SW 1271 (cell line): ENCODE results near the gene TFAP2B.

Experiments
- DNase-seq, 2 experiments: peaks; one replicate each; lab custom pipeline; 2025; lab: John Stamatoyannopoulos, UW

The TFAP2B gene

GRCh38 chr6:50818673-50819072, at the start of gene TFAP2B:
Gene TFAP2B (plus strand): TSS chr6:50818871. CDS start chr6:50818892, 21 bp downstream.
- no peak for DNase-seq

DNA sequence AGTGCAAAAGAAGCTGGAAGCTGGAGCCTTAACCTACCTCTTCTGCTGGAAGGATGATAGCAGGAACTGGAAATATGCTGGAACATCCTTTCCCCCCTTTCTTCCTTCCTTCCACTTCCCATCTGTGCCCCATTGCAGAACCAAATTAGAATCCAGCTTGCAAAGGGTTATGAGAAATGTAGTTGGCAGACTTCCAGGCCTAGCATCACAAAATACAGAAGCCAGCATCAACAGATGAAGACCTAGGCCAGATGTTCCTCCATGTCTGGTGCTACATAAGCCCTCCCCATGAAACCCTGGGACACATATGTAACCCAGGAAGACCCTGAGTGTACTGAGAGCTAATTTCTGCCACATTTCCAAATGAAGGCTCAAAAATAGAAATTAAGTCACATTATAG, 40.0 kb upstream of the TFAP2B start:
- no peak for DNase-seq

DNA sequence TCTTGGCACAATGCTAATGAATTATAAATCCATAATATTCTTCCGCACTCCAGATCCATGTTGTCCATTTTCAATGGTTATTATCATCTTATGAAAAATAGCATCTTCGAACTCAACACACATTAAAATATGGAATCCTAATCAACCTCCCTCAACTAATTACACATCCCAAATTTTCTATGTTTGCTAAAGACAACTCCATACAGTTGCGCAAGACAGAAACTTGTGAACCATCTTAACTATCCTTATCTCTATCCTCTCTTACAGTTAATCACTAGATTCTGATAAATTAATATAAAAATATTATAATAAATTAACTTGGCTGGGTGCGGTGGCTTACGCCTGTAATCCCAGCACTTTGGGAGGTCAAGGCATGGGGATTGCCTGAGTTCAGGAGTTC, 38.3 kb upstream of the TFAP2B start:
- no peak for DNase-seq

GRCh38 chr6:50785921-50786320, 32.8 kb upstream of the TFAP2B start:
- DNase-seq, result no peak

DNA sequence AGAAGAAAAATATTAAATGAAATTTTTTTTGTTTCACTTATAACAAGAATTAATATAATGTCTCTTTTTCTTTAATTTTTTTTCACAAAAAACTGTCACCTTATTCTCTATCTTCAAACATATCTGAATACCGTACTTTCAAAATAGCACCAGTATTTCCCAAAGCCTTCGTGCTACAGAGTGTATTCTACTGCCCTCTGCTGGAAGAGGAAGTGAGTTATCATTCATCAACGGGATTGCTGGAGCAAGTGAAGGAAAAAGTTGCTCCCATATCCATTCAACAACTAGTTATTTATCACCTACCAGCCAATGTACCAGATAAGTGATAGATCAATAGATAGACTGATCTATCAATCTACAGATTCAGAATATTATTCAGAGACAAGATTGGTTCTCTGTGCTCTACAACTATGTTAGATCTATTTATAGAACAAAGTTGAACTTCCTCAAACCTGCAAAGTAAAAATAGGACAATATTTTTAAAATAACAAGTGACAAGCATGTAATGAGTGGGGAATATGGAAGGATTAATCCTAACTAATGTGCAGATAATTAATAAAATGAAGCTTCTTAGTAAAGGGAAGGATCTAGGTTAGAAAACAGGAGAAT, 26.7 kb upstream of the TFAP2B start:
- DNase-seq, result peak in 1 of 2 experiments; percentile 48

GRCh38 chr6:50792771-50793170, 25.9 kb upstream of the TFAP2B start:
- no peak for DNase-seq

- DNase-seq, result no peak
These were observed 23.1 kb upstream of the TFAP2B start for GRCh38 chr6:50795574-50795973.

GRCh38 chr6:50804283-50804682, 14.4 kb upstream of the TFAP2B start:
- DNase-seq, result no peak

- DNase-seq, result no peak
These were observed 11.6 kb upstream of the TFAP2B start for GRCh38 chr6:50807035-50807434.

- DNase-seq, result peak in 1 of 2 experiments; percentile 19
These were observed 3.1 kb upstream of the TFAP2B start for GRCh38 chr6:50815436-50816114.

DNA sequence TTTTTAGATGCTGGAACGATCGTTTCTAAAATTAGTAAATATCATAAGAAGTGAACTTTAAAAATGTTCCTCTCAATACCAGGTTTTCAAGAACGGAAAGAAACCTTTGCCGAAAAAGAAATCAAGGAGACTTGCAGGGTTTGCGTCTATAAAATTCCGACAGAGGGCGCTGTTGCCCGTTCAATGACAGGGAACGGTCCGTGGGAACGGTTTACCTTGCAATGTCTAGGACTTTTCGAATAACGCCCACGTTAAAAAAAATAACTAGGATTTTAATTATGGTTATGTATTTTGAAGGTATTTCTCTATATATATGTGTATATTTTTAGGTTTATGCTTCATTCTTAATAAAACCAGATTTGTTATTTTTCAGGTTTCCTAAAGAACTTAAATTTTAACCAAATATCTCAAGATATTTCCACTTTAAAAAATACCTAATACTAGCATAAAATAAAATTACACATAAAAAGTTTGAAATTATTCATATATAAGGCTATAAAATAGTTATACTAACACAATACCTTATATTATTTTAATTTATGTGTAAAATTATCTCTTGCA, 2.5 kb upstream of the TFAP2B start:
- peak; percentile 37 to 74 for DNase-seq

- DNase-seq, result no peak
These were observed 1.6 kb upstream of the TFAP2B start for GRCh38 chr6:50816947-50817645.

GRCh38 chr6:50817646-50817950, 1.1 kb upstream of the TFAP2B start:
- no peak for DNase-seq

DNA sequence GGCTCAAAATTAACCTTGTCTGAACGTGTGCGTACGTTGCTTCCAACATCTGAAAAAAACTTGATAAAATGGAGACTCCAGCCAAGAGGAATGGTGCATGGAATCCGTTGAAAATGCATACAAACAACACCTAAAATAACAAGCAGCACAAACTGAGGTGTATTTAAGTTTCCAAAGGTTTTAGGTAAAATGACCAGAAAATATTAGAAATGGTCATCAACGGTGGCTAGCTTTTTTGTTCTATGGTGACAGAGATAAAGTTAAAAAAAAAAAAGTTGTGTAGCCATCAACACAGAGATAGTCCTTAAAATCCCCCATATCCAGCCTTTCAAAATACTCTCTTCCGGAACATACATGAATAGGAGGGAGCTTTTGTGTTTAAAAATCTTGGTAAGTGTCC, 651 bp upstream of the TFAP2B start:
- DNase-seq, result no peak

DNA sequence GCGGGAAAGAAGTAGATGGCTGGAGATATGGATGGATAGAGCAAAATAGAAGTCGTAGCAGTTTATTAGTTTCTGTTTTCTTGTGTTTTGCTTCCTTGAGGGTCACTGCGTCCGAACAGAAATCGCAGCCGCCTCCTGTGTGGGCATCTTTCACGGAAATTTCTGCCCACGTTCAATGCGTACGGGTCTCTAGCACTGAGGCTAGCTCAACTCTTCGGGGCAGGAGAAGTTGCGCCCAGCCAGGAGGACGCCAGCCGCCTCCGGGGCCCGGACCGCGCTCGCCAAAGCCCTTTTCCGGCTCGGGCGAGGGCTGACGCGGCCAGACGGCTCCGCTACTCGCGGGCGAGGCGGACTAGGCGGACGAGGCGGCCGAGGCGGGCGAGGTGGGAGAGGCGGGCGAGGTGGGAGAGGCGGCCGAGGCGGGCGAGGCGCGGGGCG, 814 bp downstream of the TFAP2B start:
- no peak for DNase-seq

DNA sequence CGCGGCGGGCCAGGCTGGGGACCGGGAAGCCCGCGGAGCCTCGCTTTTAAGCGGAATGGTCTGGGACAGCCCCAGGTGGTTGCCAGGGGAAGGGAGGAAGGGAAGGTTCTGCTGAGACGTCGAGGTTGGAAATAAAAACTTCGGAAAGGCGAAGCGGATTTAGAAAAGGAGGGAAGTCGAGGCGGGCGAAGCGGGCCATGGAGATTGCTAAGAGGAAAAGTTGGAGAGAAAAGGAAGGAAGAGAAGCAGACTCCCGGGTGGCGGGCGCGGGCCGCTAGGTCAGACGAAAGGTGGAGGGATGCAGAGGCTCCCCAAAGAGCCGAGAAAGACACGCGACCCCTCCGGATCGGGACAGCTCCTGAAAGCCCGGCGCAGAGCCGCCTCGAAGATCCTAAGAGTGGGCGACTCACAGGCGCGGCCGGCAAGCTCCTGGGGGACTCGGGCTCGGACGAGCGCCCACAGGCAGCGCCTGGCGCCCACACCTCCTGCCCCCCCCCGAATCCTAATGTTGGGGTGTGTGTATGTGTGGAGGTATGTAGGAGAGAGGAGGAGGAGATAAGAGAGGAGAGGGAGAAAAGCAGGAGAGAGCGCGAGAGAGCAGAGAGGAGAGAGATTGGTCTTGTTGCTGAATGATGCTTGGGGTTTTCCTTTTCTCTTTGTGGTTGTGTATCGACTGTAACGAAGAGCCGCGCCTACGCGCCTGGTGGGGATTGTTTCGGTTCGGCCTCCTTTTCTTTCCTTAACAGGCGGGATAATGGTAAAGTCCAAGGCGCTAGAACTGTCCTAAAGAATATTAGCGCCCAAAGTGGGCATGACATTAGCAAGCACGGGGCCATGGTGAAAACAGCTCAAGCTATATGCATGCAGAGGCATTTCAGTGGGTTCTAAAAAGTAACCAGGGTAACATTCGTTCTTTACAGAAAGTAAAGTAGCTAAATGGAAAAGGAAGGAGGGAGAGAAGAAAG, 1.5 kb downstream of the TFAP2B start:
- DNase-seq, result no peak

GRCh38 chr6:50820869-50821264, 2.2 kb downstream of the TFAP2B start:
- no peak for DNase-seq

GRCh38 chr6:50821441-50822077, 2.9 kb downstream of the TFAP2B start:
- no peak for DNase-seq

DNA sequence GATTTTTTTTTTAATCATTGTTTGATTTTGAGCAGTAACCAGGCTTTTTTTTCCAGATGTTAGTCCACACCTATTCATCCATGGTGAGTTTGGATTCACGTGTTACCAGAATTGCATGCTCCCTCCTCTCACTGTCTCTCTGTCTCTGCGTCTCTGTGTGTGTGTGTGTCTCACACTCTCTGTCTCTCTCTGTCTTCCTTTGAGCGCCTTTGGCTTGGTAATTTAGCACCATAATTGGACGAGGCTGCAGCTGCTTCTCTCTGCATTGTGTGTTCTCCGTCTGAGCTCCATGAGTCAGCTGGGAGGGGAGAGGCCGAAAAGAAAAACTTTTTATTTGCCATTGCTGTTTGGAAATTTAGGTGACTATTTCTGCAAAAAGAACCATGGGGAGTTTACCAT, 3.4 kb downstream of the TFAP2B start:
- no peak for DNase-seq

DNA sequence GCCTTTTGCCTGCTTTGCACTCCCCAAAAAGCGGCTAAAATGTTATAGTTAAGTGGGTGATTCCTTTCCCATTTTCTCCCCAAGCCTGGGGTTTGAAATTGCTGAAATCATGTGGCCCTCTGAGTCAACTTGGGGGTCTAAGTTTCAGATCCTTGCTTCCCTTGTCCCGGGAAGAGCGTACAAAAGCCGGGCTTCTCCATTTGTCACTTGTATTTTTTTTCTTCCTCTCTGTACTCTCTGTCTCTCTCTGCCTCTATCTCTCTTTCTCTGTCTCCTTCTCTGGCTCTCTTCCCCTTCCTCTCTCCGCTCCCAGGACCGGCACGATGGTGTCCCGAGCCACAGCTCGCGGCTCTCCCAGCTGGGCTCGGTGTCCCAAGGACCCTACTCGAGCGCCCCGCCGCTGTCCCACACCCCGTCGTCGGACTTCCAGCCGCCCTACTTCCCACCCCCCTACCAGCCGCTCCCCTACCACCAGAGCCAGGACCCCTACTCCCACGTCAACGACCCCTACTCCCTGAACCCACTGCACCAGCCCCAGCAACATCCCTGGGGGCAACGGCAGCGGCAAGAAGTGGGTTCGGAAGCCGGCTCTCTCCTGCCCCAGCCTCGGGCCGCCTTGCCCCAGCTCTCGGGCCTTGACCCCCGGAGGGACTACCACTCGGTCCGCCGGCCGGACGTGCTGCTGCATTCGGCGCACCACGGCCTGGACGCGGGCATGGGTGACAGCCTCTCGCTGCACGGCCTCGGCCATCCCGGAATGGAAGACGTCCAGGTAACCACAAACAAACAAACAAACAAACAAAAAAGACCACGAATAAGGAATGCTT, 4.6 kb downstream of the TFAP2B start:
- no peak for DNase-seq

GRCh38 chr6:50824552-50824951, 5.9 kb downstream of the TFAP2B start:
- DNase-seq, result no peak
